Measurements from ENCODE around the gene HSPA1B.
A peak's percentile ranks its signal among the peaks of the same experiment; 100 is the strongest.

Gene HSPA1B

GRCh38 chr6:31794866-31795615 lies 32.5 kb upstream of the HSPA1B start (continued):
- TF ChIP-seq ZNF792 (tag by site-specific recombination; IDR thresholded peaks at IDR 0.05) (no peak), ZNF423 (tag by site-specific recombination; IDR thresholded peaks at IDR 0.05) (no peak), ZNF510 (tag by site-specific recombination; IDR thresholded peaks at IDR 0.05; ENCODE audit: insufficient replicate concordance) (no peak), ZNF433 (tag by site-specific recombination; IDR thresholded peaks at IDR 0.05; ENCODE audit: low read depth) (0 out of 2 replicates have a peak, but pooled peaks have one; percentile 4), ZXDB (tag by site-specific recombination; IDR thresholded peaks at IDR 0.05) (0 out of 2 replicates have a peak, but pooled peaks have one; percentile 19), ZNF623 (tag by site-specific recombination; IDR thresholded peaks at IDR 0.05) (no peak), KLF8 (tag by site-specific recombination; IDR thresholded peaks at IDR 0.05) (peak; percentile 7; the same call in 1 of the 2 replicates), BCL11B (tag by site-specific recombination; IDR thresholded peaks at IDR 0.05; ENCODE audit: low read depth) (no peak), ZNF133 (tag by site-specific recombination; IDR thresholded peaks at IDR 0.05) (no peak), ZNF214 (tag by site-specific recombination; IDR thresholded peaks at IDR 0.05; ENCODE audit: borderline replicate concordance) (no peak), ZIC2 (tag by site-specific recombination; IDR thresholded peaks at IDR 0.05) (peak; percentile 80), ZNF239 (tag by site-specific recombination; IDR thresholded peaks at IDR 0.05) (no peak), ZNF274 (IDR thresholded peaks at IDR 0.05; ENCODE audit: low read length) (no peak), ZNF274 (tag by site-specific recombination; IDR thresholded peaks at IDR 0.05; ENCODE audit: borderline replicate concordance) (no peak), PRDM1 (tag by site-specific recombination; IDR thresholded peaks at IDR 0.05) (no peak), ZNF335 (tag by site-specific recombination; conservative IDR thresholded peaks at IDR 0.05) (0 out of 2 replicates have a peak, but pooled peaks have one; percentile 48), KLF16 (tag by site-specific recombination; IDR thresholded peaks at IDR 0.05) (no peak), ZNF132 (tag by site-specific recombination; IDR thresholded peaks at IDR 0.05; ENCODE audit: borderline replicate concordance) (no peak), ZNF664 (tag by site-specific recombination; IDR thresholded peaks at IDR 0.05) (no peak), ZBTB7A (tag by site-specific recombination; IDR thresholded peaks at IDR 0.05; ENCODE audit: low read depth) (0 out of 2 replicates have a peak, but pooled peaks have one; percentile 5), ZNF2 (tag by site-specific recombination; IDR thresholded peaks at IDR 0.05) (peak; percentile 39; the same call in 1 of the 2 replicates), ZFP3 (tag by site-specific recombination; IDR thresholded peaks at IDR 0.05; ENCODE audit: low read depth) (no peak), ZNF391 (tag by site-specific recombination; IDR thresholded peaks at IDR 0.05; ENCODE audit: borderline replicate concordance, low read depth) (no peak), ZNF530 (tag by site-specific recombination; IDR thresholded peaks at IDR 0.05; ENCODE audit: low read depth) (no peak), INSM2 (tag by site-specific recombination; IDR thresholded peaks at IDR 0.05) (no peak), ZBTB21 (tag by site-specific recombination; IDR thresholded peaks at IDR 0.05) (no peak), ZNF366 (tag by site-specific recombination; conservative IDR thresholded peaks at IDR 0.05) (no peak), ZNF701 (tag by site-specific recombination; IDR thresholded peaks at IDR 0.05) (no peak), BCL11A (tag by site-specific recombination; IDR thresholded peaks at IDR 0.05; ENCODE audit: low read depth) (no peak), ZNF544 (tag by site-specific recombination; IDR thresholded peaks at IDR 0.05) (no peak), ZNF776 (tag by site-specific recombination; IDR thresholded peaks at IDR 0.05; ENCODE audit: borderline replicate concordance) (no peak), ZNF140 (tag by site-specific recombination; IDR thresholded peaks at IDR 0.05) (no peak)
- TF ChIP-seq, protein P1, sequence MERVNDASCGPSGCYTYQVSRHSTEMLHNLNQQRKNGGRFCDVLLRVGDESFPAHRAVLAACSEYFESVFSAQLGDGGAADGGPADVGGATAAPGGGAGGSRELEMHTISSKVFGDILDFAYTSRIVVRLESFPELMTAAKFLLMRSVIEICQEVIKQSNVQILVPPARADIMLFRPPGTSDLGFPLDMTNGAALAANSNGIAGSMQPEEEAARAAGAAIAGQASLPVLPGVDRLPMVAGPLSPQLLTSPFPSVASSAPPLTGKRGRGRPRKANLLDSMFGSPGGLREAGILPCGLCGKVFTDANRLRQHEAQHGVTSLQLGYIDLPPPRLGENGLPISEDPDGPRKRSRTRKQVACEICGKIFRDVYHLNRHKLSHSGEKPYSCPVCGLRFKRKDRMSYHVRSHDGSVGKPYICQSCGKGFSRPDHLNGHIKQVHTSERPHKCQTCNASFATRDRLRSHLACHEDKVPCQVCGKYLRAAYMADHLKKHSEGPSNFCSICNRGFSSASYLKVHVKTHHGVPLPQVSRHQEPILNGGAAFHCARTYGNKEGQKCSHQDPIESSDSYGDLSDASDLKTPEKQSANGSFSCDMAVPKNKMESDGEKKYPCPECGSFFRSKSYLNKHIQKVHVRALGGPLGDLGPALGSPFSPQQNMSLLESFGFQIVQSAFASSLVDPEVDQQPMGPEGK (tag by site-specific recombination; IDR thresholded peaks at IDR 0.05), result peak; percentile 88
- TF ChIP-seq, protein P2, sequence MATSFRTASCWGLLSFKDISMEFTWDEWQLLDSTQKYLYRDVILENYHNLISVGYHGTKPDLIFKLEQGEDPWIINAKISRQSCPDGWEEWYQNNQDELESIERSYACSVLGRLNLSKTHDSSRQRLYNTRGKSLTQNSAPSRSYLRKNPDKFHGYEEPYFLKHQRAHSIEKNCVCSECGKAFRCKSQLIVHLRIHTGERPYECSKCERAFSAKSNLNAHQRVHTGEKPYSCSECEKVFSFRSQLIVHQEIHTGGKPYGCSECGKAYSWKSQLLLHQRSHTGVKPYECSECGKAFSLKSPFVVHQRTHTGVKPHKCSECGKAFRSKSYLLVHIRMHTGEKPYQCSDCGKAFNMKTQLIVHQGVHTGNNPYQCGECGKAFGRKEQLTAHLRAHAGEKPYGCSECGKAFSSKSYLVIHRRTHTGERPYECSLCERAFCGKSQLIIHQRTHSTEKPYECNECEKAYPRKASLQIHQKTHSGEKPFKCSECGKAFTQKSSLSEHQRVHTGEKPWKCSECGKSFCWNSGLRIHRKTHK (tag by site-specific recombination; IDR thresholded peaks at IDR 0.05), result no peak
- TF ChIP-seq, protein P3, sequence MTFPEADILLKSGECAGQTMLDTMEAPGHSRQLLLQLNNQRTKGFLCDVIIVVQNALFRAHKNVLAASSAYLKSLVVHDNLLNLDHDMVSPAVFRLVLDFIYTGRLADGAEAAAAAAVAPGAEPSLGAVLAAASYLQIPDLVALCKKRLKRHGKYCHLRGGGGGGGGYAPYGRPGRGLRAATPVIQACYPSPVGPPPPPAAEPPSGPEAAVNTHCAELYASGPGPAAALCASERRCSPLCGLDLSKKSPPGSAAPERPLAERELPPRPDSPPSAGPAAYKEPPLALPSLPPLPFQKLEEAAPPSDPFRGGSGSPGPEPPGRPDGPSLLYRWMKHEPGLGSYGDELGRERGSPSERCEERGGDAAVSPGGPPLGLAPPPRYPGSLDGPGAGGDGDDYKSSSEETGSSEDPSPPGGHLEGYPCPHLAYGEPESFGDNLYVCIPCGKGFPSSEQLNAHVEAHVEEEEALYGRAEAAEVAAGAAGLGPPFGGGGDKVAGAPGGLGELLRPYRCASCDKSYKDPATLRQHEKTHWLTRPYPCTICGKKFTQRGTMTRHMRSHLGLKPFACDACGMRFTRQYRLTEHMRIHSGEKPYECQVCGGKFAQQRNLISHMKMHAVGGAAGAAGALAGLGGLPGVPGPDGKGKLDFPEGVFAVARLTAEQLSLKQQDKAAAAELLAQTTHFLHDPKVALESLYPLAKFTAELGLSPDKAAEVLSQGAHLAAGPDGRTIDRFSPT (tag by site-specific recombination; IDR thresholded peaks at IDR 0.05), result no peak
